ENCODE results near the gene NAA15.

DNA sequence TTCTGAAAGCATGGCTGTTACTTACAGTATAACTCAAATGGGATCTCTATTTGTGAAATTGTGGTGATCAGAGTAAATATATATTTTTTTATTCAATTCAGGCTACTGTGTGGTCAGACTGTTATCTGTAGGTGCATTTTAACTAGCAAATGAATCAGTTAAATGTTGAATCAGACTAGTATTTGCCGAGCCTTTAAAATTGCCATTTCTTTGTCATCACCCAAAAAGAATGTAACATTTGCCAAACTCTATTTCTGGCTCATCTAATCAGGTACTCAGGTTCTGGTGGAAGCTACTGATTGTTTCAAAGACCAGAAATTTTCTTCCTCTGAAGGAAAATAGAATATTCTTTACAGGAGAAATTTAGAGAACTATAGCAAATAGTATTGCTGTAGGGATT is 1.8 kb upstream of the NAA15 start:
- TF ChIP-seq, protein P1, sequence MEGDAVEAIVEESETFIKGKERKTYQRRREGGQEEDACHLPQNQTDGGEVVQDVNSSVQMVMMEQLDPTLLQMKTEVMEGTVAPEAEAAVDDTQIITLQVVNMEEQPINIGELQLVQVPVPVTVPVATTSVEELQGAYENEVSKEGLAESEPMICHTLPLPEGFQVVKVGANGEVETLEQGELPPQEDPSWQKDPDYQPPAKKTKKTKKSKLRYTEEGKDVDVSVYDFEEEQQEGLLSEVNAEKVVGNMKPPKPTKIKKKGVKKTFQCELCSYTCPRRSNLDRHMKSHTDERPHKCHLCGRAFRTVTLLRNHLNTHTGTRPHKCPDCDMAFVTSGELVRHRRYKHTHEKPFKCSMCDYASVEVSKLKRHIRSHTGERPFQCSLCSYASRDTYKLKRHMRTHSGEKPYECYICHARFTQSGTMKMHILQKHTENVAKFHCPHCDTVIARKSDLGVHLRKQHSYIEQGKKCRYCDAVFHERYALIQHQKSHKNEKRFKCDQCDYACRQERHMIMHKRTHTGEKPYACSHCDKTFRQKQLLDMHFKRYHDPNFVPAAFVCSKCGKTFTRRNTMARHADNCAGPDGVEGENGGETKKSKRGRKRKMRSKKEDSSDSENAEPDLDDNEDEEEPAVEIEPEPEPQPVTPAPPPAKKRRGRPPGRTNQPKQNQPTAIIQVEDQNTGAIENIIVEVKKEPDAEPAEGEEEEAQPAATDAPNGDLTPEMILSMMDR (IDR thresholded peaks at IDR 0.05; ENCODE audit: low read length), result no peak
- TF ChIP-seq EZH2 (IDR thresholded peaks at IDR 0.05; ENCODE audit: borderline replicate concordance, low read length), result no peak

Data from OCI-LY1 (cell line).